ENCODE results near the gene ALDH7A1. TPM values are rescaled to one million over a fixed set of nuclear protein-coding genes. Genes with fewer than 3 reads are reported as not detected.

Gene ALDH7A1
- total RNA-seq, 2 experiments from 2014 or later: 1.6 to 2.1 TPM

DNA sequence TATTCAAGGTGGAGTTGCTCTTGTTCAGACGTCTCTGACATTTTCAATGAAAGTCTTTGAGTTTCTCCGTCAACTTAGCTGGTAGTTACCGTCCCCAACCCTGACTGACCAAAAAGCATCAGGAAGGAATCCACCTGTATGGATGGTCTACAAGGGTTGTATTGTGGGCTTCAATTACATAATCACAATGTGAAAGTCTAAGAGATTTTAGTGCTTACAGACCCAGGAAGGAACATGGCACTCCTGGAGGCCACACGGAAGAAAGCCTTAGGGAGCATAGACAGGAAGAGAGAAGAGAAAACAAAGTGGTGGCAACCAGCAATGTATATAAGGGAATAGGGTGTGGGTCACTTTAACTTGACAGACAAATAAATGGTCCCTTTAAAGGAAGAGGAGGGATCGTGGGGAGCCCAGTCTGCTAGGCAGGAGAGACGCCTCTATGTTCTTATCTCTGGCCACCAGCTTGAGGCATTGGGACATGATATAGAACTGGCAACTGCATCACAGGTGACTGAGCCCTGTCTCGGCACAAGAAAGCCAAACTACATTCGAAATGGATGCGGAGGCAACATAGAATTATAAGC is 80.4 kb downstream of the ALDH7A1 start:
- intact Hi-C loops (cut with DNase I, micrococcal nuclease): no loop called here
- no peak for DNase-seq
- Mint-ChIP-seq H3K9me3 (peaks cover 2% of the 10 kb centered on the region), H3K36me3 (ENCODE audit: low read depth) (no peaks in the 10 kb centered on the region), H3K27ac (no peak overlapping the region), H3K4me1 (ENCODE audit: low read depth) (peaks cover 15% of the 10 kb centered on the region), H3K4me3 (no peak overlapping the region), H3K27me3 (no peaks in the 10 kb centered on the region)
- H3K9me3 ChIP-seq (ENCODE audit: control insufficient read depth in 1 of 2, insufficient read depth in 1 of 2, low read length in 2 of 2): no peaks in the 10 kb centered on the region
- H3K4me1 ChIP-seq (ENCODE audit: insufficient read depth, low read length): peaks cover 4% of the 10 kb centered on the region
- H3K36me3 ChIP-seq (ENCODE audit: insufficient read depth, low read length): no peaks in the 10 kb centered on the region
- TF ChIP-seq, protein P1, sequence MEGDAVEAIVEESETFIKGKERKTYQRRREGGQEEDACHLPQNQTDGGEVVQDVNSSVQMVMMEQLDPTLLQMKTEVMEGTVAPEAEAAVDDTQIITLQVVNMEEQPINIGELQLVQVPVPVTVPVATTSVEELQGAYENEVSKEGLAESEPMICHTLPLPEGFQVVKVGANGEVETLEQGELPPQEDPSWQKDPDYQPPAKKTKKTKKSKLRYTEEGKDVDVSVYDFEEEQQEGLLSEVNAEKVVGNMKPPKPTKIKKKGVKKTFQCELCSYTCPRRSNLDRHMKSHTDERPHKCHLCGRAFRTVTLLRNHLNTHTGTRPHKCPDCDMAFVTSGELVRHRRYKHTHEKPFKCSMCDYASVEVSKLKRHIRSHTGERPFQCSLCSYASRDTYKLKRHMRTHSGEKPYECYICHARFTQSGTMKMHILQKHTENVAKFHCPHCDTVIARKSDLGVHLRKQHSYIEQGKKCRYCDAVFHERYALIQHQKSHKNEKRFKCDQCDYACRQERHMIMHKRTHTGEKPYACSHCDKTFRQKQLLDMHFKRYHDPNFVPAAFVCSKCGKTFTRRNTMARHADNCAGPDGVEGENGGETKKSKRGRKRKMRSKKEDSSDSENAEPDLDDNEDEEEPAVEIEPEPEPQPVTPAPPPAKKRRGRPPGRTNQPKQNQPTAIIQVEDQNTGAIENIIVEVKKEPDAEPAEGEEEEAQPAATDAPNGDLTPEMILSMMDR (IDR thresholded peaks at IDR 0.05): no peak
- H3K27ac ChIP-seq (ENCODE audit: low read depth in 1 of 2, low read length in 2 of 2): no peak overlapping the region
- no peak overlapping the region for H3K4me3 ChIP-seq (ENCODE audit: low read length)
- no peaks in the 10 kb centered on the region for H3K27me3 ChIP-seq (ENCODE audit: control insufficient read depth in 1 of 2, insufficient read depth in 2 of 2, low read length in 2 of 2)
- POLR2A ChIA-PET: no interaction called here
- no peak for ATAC-seq (ENCODE audit: poor library complexity)
- CTCF ChIA-PET: interaction anchor here (1.8 kb wide), 1 partner anchor 15 kb away, joined by 6 read pairs; no protein-coding TSS in a partner anchor

DNA sequence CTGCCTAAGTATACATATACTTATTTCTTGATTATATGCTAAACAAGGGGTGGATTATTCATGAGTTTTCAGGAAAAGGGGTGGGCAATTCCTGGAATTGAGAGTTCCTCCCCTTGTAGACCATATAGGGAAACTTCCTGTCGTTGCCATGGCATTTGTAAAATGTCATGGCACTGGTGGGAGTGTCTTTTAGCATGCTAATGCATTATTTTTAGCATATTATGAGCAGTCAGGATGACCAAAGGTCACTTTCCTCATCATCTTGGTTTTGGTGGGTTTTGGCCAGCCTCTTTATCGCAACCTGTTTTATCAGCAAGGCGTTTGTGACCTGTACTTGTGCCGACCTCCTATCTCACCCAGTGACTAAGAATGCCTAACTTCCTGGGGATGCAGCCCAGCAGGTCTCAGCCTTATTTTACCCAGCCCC is 80.9 kb downstream of the ALDH7A1 start:
- ATAC-seq (ENCODE audit: poor library complexity): no peak

DNA sequence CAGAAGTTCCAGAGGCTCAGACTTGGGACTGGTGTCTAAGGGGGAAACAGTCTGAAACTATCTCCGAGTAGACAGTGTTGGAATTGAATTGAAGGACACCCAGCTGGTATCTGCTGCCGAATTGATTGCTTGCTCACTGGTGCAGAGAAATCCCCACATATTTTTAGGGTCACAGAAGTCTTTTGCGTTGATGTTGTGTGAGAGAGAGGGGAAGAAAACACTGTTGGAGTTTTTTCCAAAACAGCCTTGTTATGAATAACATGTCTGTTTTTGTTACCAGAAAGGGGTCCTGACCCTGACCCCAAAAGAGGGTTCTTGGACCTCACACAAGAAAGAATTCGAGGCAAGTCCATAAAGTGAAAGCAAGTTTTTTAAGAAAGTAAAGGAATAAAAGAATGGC is 81.3 kb downstream of the ALDH7A1 start:
- Mint-ChIP-seq H3K4me1 (ENCODE audit: low read depth) (peaks cover 22% of the 10 kb centered on the region), H3K9me3 (peaks cover 4% of the 10 kb centered on the region), H3K27me3 (no peaks in the 10 kb centered on the region), H3K4me3 (no peak overlapping the region), H3K36me3 (ENCODE audit: low read depth) (no peaks in the 10 kb centered on the region), H3K27ac (no peak overlapping the region)
- Histone ChIP-seq H3K27me3 (ENCODE audit: control insufficient read depth in 1 of 2, insufficient read depth in 2 of 2, low read length in 2 of 2) (no peaks in the 10 kb centered on the region), H3K9me3 (ENCODE audit: control insufficient read depth in 1 of 2, insufficient read depth in 1 of 2, low read length in 2 of 2) (no peaks in the 10 kb centered on the region), H3K4me3 (ENCODE audit: low read length) (no peak overlapping the region), H3K36me3 (ENCODE audit: insufficient read depth, low read length) (no peaks in the 10 kb centered on the region), H3K4me1 (ENCODE audit: insufficient read depth, low read length) (peaks cover 10% of the 10 kb centered on the region), H3K27ac (ENCODE audit: low read depth in 1 of 2, low read length in 2 of 2) (no peak overlapping the region)
- POLR2A ChIA-PET: no interaction called here
- TF ChIP-seq, protein P1 (IDR thresholded peaks at IDR 0.05): no peak
- ATAC-seq (ENCODE audit: poor library complexity) (no peak), DNase-seq (no peak)
- intact Hi-C loops (cut with DNase I, micrococcal nuclease): no loop called here
- CTCF ChIA-PET: no interaction called here

More for the DNA sequence above, 80.9 kb downstream of the ALDH7A1 start:
- Histone ChIP-seq H3K4me3 (ENCODE audit: low read length) (no peak overlapping the region), H3K9me3 (ENCODE audit: control insufficient read depth in 1 of 2, insufficient read depth in 1 of 2, low read length in 2 of 2) (no peaks in the 10 kb centered on the region), H3K27me3 (ENCODE audit: control insufficient read depth in 1 of 2, insufficient read depth in 2 of 2, low read length in 2 of 2) (no peaks in the 10 kb centered on the region), H3K36me3 (ENCODE audit: insufficient read depth, low read length) (no peaks in the 10 kb centered on the region), H3K27ac (ENCODE audit: low read depth in 1 of 2, low read length in 2 of 2) (no peak overlapping the region), H3K4me1 (ENCODE audit: insufficient read depth, low read length) (peaks cover 9% of the 10 kb centered on the region)
- no peak for DNase-seq
- H3K27ac Mint-ChIP-seq: no peak overlapping the region
- TF ChIP-seq, protein P1 (IDR thresholded peaks at IDR 0.05): no peak
- ChIA-PET POLR2A (no interaction called here), CTCF (interaction anchor here (1.8 kb wide), 1 partner anchor 14 kb away, joined by 6 read pairs; no protein-coding TSS in a partner anchor)
- no peaks in the 10 kb centered on the region for H3K27me3 Mint-ChIP-seq
- intact Hi-C loops (cut with DNase I, micrococcal nuclease): no loop called here
- H3K36me3 Mint-ChIP-seq (ENCODE audit: low read depth): no peaks in the 10 kb centered on the region
- H3K4me3 Mint-ChIP-seq: no peak overlapping the region
- H3K9me3 Mint-ChIP-seq: peaks cover 2% of the 10 kb centered on the region
- peaks cover 18% of the 10 kb centered on the region for H3K4me1 Mint-ChIP-seq (ENCODE audit: low read depth)
